Gastroesophageal sphincter (tissue), 4 donors: ENCODE results near the gene RASSF5. TPM values are rescaled to one million over a fixed set of nuclear protein-coding genes. Genes with fewer than 3 reads are reported as not detected.

Experiments used
- ATAC-seq: fragments of 150-250 bp; one replicate; pipeline ENCODE4 v1.9.1; 2016; ENCODE audit warnings: mild to moderate bottlenecking, moderate library complexity
- H3K27ac ChIP-seq, 4 donors: fragments of 200-600 bp; sonication (generic) in 3 of 4; 1 replicate in 3 of 4; 2 replicates in 1 of 4; pipeline ENCODE4 v1.5.1; 2016 to 2019
- H3K27me3 ChIP-seq: fragments of 200-600 bp; sonication (generic); one replicate; pipeline ENCODE4 v1.5.1; 2019
- H3K36me3 ChIP-seq, 2 donors: fragments of 200-600 bp; sonication (generic); one replicate each; pipeline ENCODE4 v1.5.1; 2019; ENCODE audit warnings: control low read depth in 1 of 2
- H3K4me1 ChIP-seq, 3 donors: fragments of 200-600 bp; sonication (generic); 1 replicate in 2 of 3; 2 replicates in 1 of 3; pipeline ENCODE4 v1.5.1; 2016 to 2019; ENCODE audit warnings: control low read depth in 2 of 3
- H3K4me3 ChIP-seq, 2 donors: fragments of 200-600 bp; sonication (generic); one replicate each; pipeline ENCODE4 v1.5.1; 2019; ENCODE audit warnings: mild to moderate bottlenecking in 1 of 2, moderate library complexity in 1 of 2
- H3K9me3 ChIP-seq, 3 donors: fragments of 200-600 bp; sonication (generic); one replicate each; pipeline ENCODE4 v1.5.1; 2017 to 2019; ENCODE audit warnings: control low read depth in 2 of 3
- EP300 ChIP-seq: sonication (generic); formaldehyde crosslinking; IDR thresholded peaks from one replicate; pipeline ENCODE4 v1.6.1; 2017; ENCODE audit warnings: antibody characterized with exemption, mild to moderate bottlenecking
- POLR2A ChIP-seq, 2 donors: fragments of 450-650 bp; IDR thresholded peaks; one replicate each; pipeline ENCODE4 v1.6.1; 2017; ENCODE audit warnings: antibody characterized with exemption in 2 of 2, mild to moderate bottlenecking in 2 of 2, moderate library complexity in 1 of 2
- POLR2AphosphoS5 ChIP-seq: sonication (generic); formaldehyde crosslinking; IDR thresholded peaks from one replicate; pipeline ENCODE4 v1.6.1; 2017; ENCODE audit warnings: antibody characterized with exemption
- WGBS, 2 donors: methylation state at CpG; one replicate each; pipeline ENCODE4 v1.1.5; 2018; ENCODE audit warnings: low coverage in 1 of 2; 5-methylcytosine and 5-hydroxymethylcytosine counted together
- total RNA-seq, 4 donors: library from RNA; depleted of rRNA; stranded (reverse); fragments of >200 nt; gene quantifications; one replicate each; pipeline ENCODE4 v1.1.0, GENCODE V29; 2016
- TF ChIP-seq, protein P1 (sequence below), 4 experiments: fragments of 200-600 bp in 2 of 4; fragments of 450-650 bp in 2 of 4; sonication (generic) in 1 of 4; IDR thresholded peaks; one replicate each; pipeline ENCODE4 v1.5.1; 2017 to 2019; ENCODE audit warnings: antibody characterized with exemption in 4 of 4, mild to moderate bottlenecking in 2 of 4, moderate library complexity in 2 of 4

The RASSF5 gene
- total RNA-seq, 4 donors from 2014 or later = 6.2 to 23.3 (median 8.5) TPM

DNA sequence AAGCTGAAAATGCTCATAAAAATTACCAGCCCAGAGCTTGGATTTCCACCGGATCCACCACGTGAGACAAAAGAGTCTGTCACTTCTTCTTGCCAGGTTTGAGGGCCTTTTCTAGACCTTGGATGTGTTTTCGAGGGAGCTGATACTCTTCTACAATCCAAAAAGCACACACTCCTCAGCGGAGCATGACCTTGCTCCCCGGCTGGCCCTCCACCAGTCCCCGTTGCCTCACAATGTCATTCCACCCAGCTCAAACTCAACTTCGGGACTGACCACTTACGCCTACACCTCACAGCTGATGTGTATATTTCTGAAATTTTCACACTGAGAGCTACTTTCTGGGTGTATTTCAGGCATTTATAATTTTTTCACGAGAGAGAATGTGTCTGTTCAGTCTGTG, 84.4 kb downstream of the RASSF5 start:
- ATAC-seq = no peak
- Histone ChIP-seq H3K4me1 (peaks cover 0 to 35% (median 3%) of the 10 kb centered on the region in 3 donors), H3K4me3 (no peak overlapping the region), H3K27me3 (no peaks in the 10 kb centered on the region), H3K9me3 (no peaks in the 10 kb centered on the region), H3K27ac (no peak overlapping the region), H3K36me3 (peaks cover 0 to 100% of the 10 kb centered on the region in 2 donors)
- TF ChIP-seq, protein P1, sequence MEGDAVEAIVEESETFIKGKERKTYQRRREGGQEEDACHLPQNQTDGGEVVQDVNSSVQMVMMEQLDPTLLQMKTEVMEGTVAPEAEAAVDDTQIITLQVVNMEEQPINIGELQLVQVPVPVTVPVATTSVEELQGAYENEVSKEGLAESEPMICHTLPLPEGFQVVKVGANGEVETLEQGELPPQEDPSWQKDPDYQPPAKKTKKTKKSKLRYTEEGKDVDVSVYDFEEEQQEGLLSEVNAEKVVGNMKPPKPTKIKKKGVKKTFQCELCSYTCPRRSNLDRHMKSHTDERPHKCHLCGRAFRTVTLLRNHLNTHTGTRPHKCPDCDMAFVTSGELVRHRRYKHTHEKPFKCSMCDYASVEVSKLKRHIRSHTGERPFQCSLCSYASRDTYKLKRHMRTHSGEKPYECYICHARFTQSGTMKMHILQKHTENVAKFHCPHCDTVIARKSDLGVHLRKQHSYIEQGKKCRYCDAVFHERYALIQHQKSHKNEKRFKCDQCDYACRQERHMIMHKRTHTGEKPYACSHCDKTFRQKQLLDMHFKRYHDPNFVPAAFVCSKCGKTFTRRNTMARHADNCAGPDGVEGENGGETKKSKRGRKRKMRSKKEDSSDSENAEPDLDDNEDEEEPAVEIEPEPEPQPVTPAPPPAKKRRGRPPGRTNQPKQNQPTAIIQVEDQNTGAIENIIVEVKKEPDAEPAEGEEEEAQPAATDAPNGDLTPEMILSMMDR (IDR thresholded peaks at IDR 0.05) = no peak
- no peak for TF ChIP-seq POLR2A (IDR thresholded peaks at IDR 0.05)
- TF ChIP-seq POLR2AphosphoS5 = no peak
- TF ChIP-seq EP300 = no peak
- 78 to 84% methylated on average over 8 of the region's 9 CpGs for WGBS, 2 donors

DNA sequence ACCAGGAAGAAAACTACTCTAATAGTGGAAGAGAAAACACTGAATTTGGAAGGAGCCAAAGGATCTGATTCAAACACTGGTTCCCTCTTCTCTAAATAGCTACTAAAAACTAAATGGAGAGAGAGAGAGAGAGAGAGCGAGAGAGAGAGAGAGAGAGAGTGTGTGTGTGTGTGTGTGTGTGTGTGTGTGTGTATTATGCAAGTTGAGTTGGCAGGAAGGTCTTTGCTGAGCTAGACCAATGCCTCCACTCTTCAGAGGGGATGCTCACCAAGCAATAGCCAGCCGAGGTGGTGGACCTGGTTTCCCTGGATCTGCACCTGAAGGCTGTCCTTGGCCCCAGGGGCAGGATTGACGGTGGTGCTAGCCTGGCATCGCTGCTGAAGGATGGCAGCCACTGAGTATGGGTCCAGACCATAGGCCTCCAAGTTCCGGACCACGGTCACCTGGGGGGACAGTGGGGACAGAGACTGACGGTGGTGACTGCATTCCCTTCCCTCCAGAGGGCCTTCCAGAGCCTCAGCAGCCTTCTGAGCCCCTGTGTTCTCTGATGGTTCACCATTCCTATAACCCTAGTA, 86.1 kb downstream of the RASSF5 start:
- H3K4me3 ChIP-seq = no peak overlapping the region
- ATAC-seq = no peak
- peaks cover 0 to 100% of the 10 kb centered on the region in 2 donors for H3K36me3 ChIP-seq

DNA sequence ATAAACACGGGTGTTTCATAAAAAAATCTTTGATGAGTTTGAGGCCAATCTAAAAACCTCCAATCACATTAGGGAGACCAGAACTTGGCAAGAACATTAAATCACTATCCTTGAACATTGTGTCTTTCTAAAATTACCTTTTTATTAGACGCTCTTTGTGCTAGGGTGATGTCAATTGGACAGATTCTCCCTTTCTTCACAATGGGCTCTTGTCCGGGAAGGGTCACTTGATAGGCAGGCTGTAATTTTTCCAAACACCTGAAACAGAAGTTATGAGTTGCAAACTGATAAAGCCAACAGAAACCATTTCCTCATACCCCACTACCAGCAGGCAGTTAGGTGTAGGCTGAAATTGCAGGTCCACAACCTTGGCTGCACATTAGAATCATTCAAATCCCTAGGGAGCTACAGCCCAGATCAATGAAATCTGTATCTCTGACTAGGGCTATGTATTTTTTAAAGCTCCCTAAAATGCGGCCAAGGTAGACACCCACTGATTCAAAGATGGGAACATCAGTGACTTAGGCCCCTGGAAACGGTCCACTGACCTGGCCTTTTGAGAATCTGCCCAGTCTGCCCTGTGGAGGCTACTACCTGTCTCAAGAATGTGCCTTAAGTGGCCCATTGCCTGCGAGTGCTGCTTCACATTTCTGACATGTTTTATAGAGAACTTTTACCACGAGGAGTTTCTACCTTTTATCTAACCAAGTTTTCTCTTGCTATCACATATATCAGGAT, 88.4 kb downstream of the RASSF5 start:
- Histone ChIP-seq H3K4me3 (no peak overlapping the region), H3K36me3 (peaks cover 0 to 100% of the 10 kb centered on the region in 2 donors), H3K4me1 (no peaks in the 10 kb centered on the region), H3K9me3 (no peaks in the 10 kb centered on the region), H3K27ac (no peak overlapping the region), H3K27me3 (no peaks in the 10 kb centered on the region)
- no peak for ATAC-seq
- TF ChIP-seq EP300 (no peak), POLR2A (IDR thresholded peaks at IDR 0.05) (no peak), POLR2AphosphoS5 (no peak)
- TF ChIP-seq, protein P1 (IDR thresholded peaks at IDR 0.05) = no peak
- 86 to 90% methylated on average over 5 to 6 of the region's 7 CpGs for WGBS, 2 donors

More for the DNA sequence above, 86.1 kb downstream of the RASSF5 start:
- TF ChIP-seq, protein P1 (IDR thresholded peaks at IDR 0.05) = no peak
- no peaks in the 10 kb centered on the region for H3K27me3 ChIP-seq
- H3K9me3 ChIP-seq = no peaks in the 10 kb centered on the region
- peaks cover 0 to 17% (median 3%) of the 10 kb centered on the region in 3 donors for H3K4me1 ChIP-seq
- 92 to 100% methylated on average over 1 to 5 of the region's 7 CpGs for WGBS, 2 donors
- H3K27ac ChIP-seq = no peak overlapping the region

DNA sequence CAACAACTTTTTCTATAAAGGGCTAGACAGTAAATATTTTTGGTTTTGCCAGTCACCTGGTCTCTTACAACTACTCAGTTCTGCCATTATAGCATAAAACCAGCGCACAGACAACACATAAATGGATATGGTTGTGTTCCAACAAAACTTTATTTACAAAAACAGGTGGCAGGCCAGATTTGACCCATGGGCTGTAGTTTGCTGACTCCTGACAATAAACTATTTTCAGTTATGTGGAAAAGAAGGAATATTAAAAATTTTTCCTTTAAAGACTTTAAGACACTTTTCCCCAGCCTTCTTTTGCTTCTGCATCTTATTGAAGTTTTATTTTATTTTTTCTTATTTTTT, 89.0 kb downstream of the RASSF5 start:
- no peak for ATAC-seq
- WGBS, 2 donors = 100% methylated on average over 1 of the region's 1 CpG
- Histone ChIP-seq H3K4me3 (no peak overlapping the region), H3K36me3 (peaks cover 0 to 100% of the 10 kb centered on the region in 2 donors), H3K4me1 (no peaks in the 10 kb centered on the region), H3K27me3 (no peaks in the 10 kb centered on the region), H3K27ac (no peak overlapping the region), H3K9me3 (no peaks in the 10 kb centered on the region)
- TF ChIP-seq, protein P1 (IDR thresholded peaks at IDR 0.05) = no peak

DNA sequence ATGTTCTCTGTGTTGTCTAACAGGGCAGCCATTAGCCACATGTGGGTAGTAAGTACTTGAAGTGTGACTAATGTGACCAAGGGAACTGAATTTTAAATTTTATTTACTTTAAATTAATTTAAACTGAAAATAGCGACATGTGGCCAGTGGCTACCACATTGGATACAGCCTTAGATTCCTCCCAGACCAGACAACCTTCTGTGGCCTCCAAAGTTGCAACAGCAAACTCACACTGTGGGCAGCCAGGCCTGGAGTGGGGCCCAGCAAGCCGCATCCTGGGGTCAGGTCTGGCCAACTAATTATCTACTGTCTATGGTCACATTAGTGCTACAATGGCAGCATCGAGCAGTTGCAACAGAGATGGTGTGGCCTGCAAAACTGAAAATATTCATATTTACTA, 93.2 kb downstream of the RASSF5 start:
- WGBS, 2 donors = 84 to 88% methylated on average over 3 of the region's 3 CpGs
- TF ChIP-seq POLR2A (IDR thresholded peaks at IDR 0.05) = no peak
- no peak for TF ChIP-seq EP300
- TF ChIP-seq POLR2AphosphoS5 = no peak
- TF ChIP-seq, protein P1 (IDR thresholded peaks at IDR 0.05) = no peak
- no peak for ATAC-seq
- Histone ChIP-seq H3K36me3 (peaks cover 0 to 100% of the 10 kb centered on the region in 2 donors), H3K4me3 (no peak overlapping the region), H3K9me3 (no peaks in the 10 kb centered on the region), H3K27ac (no peak overlapping the region), H3K27me3 (no peaks in the 10 kb centered on the region), H3K4me1 (no peaks in the 10 kb centered on the region)
